Measurements from ENCODE around the gene SLF1.

DNA sequence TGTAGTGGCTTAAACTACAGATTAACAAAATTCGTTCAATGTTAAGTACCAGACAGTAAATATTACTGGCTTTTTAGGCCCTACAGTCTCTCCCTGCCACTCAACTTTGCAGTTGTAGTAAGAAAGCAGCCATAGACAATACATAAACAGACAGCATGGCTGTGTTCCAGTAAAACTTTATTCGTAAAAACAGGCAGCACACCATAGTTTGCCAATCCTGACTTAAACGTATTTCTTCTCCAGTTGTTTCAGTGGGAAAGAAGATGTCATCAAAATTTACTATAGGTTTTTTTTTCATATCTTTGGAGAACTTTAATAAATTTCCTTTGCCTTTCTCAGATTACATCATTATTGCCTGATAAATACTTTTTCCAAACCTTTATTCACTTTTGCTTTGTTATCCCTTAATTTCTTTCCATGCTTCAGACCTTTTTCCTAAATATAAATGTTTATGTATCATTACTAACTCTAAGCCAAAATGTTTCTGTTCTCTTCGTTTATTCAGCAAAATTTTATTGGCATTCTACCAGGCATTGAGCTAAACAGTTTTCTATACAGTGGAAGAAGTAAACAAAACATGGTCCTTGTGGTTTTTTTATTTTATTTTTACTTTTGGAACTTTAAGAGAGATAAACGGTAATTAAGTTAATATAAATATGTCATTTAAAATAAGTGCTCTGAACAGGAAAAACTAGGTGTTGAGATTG, 64.5 kb downstream of the SLF1 start:
- TF ChIP-seq, protein P1, sequence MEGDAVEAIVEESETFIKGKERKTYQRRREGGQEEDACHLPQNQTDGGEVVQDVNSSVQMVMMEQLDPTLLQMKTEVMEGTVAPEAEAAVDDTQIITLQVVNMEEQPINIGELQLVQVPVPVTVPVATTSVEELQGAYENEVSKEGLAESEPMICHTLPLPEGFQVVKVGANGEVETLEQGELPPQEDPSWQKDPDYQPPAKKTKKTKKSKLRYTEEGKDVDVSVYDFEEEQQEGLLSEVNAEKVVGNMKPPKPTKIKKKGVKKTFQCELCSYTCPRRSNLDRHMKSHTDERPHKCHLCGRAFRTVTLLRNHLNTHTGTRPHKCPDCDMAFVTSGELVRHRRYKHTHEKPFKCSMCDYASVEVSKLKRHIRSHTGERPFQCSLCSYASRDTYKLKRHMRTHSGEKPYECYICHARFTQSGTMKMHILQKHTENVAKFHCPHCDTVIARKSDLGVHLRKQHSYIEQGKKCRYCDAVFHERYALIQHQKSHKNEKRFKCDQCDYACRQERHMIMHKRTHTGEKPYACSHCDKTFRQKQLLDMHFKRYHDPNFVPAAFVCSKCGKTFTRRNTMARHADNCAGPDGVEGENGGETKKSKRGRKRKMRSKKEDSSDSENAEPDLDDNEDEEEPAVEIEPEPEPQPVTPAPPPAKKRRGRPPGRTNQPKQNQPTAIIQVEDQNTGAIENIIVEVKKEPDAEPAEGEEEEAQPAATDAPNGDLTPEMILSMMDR (IDR thresholded peaks at IDR 0.05; ENCODE audit: low read depth, low read length, poor library complexity, severe bottlenecking) = no peak
- TF ChIP-seq EZH2phosphoT487 (IDR thresholded peaks at IDR 0.05; ENCODE audit: borderline replicate concordance, low read length) = no peak

Measured in DOHH2 (cell line).